EL (cell line): ENCODE data around the gene DMAP1.
"Not testable (repeated sequence)": the region's sequence is repeated elsewhere in the genome, so short reads cannot be mapped to it uniquely, and the experiment has no call there.

ENCODE experiments used
- DNase-seq: peaks from one replicate; pipeline ENCODE4 v3.0.0-alpha.2; 2016

The DMAP1 gene

GRCh38 chr1:44213222-44214112, at the start of gene DMAP1:
DMAP1 (plus strand) TSS chr1:44213471; CDS start chr1:44213754, 283 bp downstream.
- peak; percentile 82 for DNase-seq

- DNase-seq: no peak
Observed at GRCh38 chr1:44168520-44169098, 44.7 kb upstream of the DMAP1 start.

- peak; percentile 49 for DNase-seq
Observed at GRCh38 chr1:44170281-44170823, 42.9 kb upstream of the DMAP1 start.

- DNase-seq: no peak
Observed at GRCh38 chr1:44174630-44175029, 38.6 kb upstream of the DMAP1 start.

GRCh38 chr1:44200336-44200735, 12.9 kb upstream of the DMAP1 start:
- DNase-seq: no peak

- not testable (repeated sequence) for DNase-seq
Observed at GRCh38 chr1:44206545-44206944, 6.7 kb upstream of the DMAP1 start.

- no peak for DNase-seq
Observed at GRCh38 chr1:44208226-44208625, 5.0 kb upstream of the DMAP1 start.

- DNase-seq: no peak
Observed at GRCh38 chr1:44210595-44210994, 2.7 kb upstream of the DMAP1 start.

GRCh38 chr1:44212355-44213221, 683 bp upstream of the DMAP1 start:
- DNase-seq: no peak

- DNase-seq: peak; percentile 66
Observed at GRCh38 chr1:44217809-44218410, 4.6 kb downstream of the DMAP1 start.

GRCh38 chr1:44218503-44219300, 5.4 kb downstream of the DMAP1 start:
- DNase-seq: no peak

- no peak for DNase-seq
Observed at GRCh38 chr1:44219301-44219626, 6.0 kb downstream of the DMAP1 start.

- DNase-seq: peak; percentile 85
Observed at GRCh38 chr1:44220001-44220751, 6.9 kb downstream of the DMAP1 start.

GRCh38 chr1:44220755-44221154, 7.5 kb downstream of the DMAP1 start:
- no peak for DNase-seq

- DNase-seq: no peak
Observed at GRCh38 chr1:44221769-44222168, 8.5 kb downstream of the DMAP1 start.

- DNase-seq: no peak
Observed at GRCh38 chr1:44222397-44223186, 9.3 kb downstream of the DMAP1 start.

GRCh38 chr1:44223187-44223610, 9.9 kb downstream of the DMAP1 start:
- no peak for DNase-seq

- DNase-seq: no peak
Observed at GRCh38 chr1:44225761-44226160, 12.5 kb downstream of the DMAP1 start.

GRCh38 chr1:44227211-44227610, 13.9 kb downstream of the DMAP1 start:
- no peak for DNase-seq

GRCh38 chr1:44228218-44228617, 14.9 kb downstream of the DMAP1 start:
- no peak for DNase-seq
